ENCODE results near the gene C5orf15.

- TF ChIP-seq CTCF (IDR thresholded peaks at IDR 0.05; ENCODE audit: poor library complexity, severe bottlenecking) (no peak), EP300 (conservative IDR thresholded peaks at IDR 0.05; ENCODE audit: poor library complexity, severe bottlenecking) (no peak), SMC3 (conservative IDR thresholded peaks at IDR 0.05; ENCODE audit: poor library complexity) (no peak), TAF1 (IDR thresholded peaks at IDR 0.05; ENCODE audit: low read depth) (no peak), MXI1 (conservative IDR thresholded peaks at IDR 0.05; ENCODE audit: poor library complexity, severe bottlenecking) (no peak)
- TF ChIP-seq, protein P1, sequence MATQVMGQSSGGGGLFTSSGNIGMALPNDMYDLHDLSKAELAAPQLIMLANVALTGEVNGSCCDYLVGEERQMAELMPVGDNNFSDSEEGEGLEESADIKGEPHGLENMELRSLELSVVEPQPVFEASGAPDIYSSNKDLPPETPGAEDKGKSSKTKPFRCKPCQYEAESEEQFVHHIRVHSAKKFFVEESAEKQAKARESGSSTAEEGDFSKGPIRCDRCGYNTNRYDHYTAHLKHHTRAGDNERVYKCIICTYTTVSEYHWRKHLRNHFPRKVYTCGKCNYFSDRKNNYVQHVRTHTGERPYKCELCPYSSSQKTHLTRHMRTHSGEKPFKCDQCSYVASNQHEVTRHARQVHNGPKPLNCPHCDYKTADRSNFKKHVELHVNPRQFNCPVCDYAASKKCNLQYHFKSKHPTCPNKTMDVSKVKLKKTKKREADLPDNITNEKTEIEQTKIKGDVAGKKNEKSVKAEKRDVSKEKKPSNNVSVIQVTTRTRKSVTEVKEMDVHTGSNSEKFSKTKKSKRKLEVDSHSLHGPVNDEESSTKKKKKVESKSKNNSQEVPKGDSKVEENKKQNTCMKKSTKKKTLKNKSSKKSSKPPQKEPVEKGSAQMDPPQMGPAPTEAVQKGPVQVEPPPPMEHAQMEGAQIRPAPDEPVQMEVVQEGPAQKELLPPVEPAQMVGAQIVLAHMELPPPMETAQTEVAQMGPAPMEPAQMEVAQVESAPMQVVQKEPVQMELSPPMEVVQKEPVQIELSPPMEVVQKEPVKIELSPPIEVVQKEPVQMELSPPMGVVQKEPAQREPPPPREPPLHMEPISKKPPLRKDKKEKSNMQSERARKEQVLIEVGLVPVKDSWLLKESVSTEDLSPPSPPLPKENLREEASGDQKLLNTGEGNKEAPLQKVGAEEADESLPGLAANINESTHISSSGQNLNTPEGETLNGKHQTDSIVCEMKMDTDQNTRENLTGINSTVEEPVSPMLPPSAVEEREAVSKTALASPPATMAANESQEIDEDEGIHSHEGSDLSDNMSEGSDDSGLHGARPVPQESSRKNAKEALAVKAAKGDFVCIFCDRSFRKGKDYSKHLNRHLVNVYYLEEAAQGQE (IDR thresholded peaks at IDR 0.05; ENCODE audit: borderline replicate concordance), result no peak
These were observed 62.1 kb downstream of the C5orf15 start for GRCh38 chr5:133906303-133906702.
